Naive thymus-derived CD8-positive, alpha-beta T cell (primary cell): ENCODE measurements around the gene EEF1G. TPM values are rescaled to one million over a fixed set of nuclear protein-coding genes. Genes with fewer than 3 reads are reported as not detected.

ENCODE experiments used
- ATAC-seq, 2 donors: fragments of 150-1000 bp; cut with Tn5 transposase in 1 of 2; sonication (Bioruptor Pico), chemical (Tn5 transposase) in 1 of 2; 1 replicate in 1 of 2; 2 replicates in 1 of 2; pipeline ENCODE4 v1.10.0; 2021; ENCODE audit warnings: mild to moderate bottlenecking in 2 of 2, moderate library complexity in 2 of 2
- POLR2A ChIA-PET: fragments of 350-600 bp; sonication (Branson Sonifier 250); formaldehyde crosslinking; loops from one replicate; lab custom pipeline; 2021; ENCODE audit warnings: antibody characterized with exemption; lab: Charles Lee
- DNase-seq, 10 donors: peaks; one replicate each; pipeline versions ENCODE4 v3.0.0 to v3.0.0-alpha.2; 2020 to 2022
- H3K27ac Mint-ChIP-seq, 10 donors: one replicate each; pipeline ENCODE4 v1.8.0; 2020 to 2022; ENCODE audit warnings: mild to moderate bottlenecking in 10 of 10, mixed read lengths in 10 of 10, moderate library complexity in 4 of 10, inconsistent platforms in 1 of 10
- H3K27me3 Mint-ChIP-seq, 5 donors: one replicate each; pipeline ENCODE4 v1.8.0; 2021 to 2022; ENCODE audit warnings: mixed read lengths in 5 of 5
- H3K36me3 Mint-ChIP-seq, 3 donors: one replicate each; pipeline ENCODE4 v1.8.0; 2020 to 2022; ENCODE audit warnings: mixed read lengths in 3 of 3, mild to moderate bottlenecking in 2 of 3, inconsistent platforms in 1 of 3
- H3K4me1 Mint-ChIP-seq, 4 donors: one replicate each; pipeline ENCODE4 v1.8.0; 2021 to 2022; ENCODE audit warnings: mixed read lengths in 4 of 4
- H3K4me3 Mint-ChIP-seq, 10 donors: one replicate each; pipeline ENCODE4 v1.8.0; 2020 to 2022; ENCODE audit warnings: mild to moderate bottlenecking in 10 of 10, mixed read lengths in 10 of 10, moderate library complexity in 6 of 10, inconsistent platforms in 1 of 10
- H3K9me3 Mint-ChIP-seq, 9 donors: one replicate each; pipeline ENCODE4 v1.8.0; 2020 to 2022; ENCODE audit warnings: mixed read lengths in 9 of 9, mild to moderate bottlenecking in 3 of 9, inconsistent platforms in 1 of 9, moderate library complexity in 1 of 9
- microRNA-seq: library from miRNA; unstranded; fragments of <30 nt; microRNA quantifications from one replicate; pipeline ENCODE4 v1.2.0, GENCODE V29; 2022; ENCODE audit warnings: borderline microRNAs expressed
- polyA plus RNA-seq, 3 donors: library from polyadenylated mRNA; unstranded; fragments of 300-500 nt; fragmentation: Illumina TruSeq; gene quantifications; one replicate each; pipeline ENCODE4 v1.2.3, GENCODE V29; 2021
- total RNA-seq, 8 experiments: library from RNA in 2 of 8; stranded (reverse) in 2 of 8; gene quantifications; one replicate each; pipeline ENCODE4 v1.2.3 and lab custom pipeline; 2021 to 2026

The EEF1G gene
- total and polyA plus RNA-seq, 5 experiments from 2014 or later = 1,637 to 2,152 (median 2,038) TPM

- Mint-ChIP-seq H3K36me3 (peaks cover 0 to 61% (median 23%) of the 10 kb centered on the region in 3 donors), H3K27ac (peak overlapping the region in 3 of 10 donors; percentile 53 to 62 (median 60)), H3K4me3 (no peak overlapping the region), H3K4me1 (peaks cover 15 to 26% (median 21%) of the 10 kb centered on the region in 4 donors), H3K27me3 (no peaks in the 10 kb centered on the region), H3K9me3 (no peaks in the 10 kb centered on the region)
- POLR2A ChIA-PET = interaction anchor here (0.6 kb wide), 1 partner anchor 43 kb away, joined by 4 read pairs; no protein-coding TSS in a partner anchor
- DNase-seq = no peak
- ATAC-seq = no peak
Observed at GRCh38 chr11:62534779-62535545, 38.7 kb downstream of the EEF1G start.

- H3K36me3 Mint-ChIP-seq = peaks cover 0 to 80% (median 23%) of the 10 kb centered on the region in 3 donors
- H3K27ac Mint-ChIP-seq = peak overlapping the region in 1 of 10 donors; percentile 8
- POLR2A ChIA-PET = no interaction called here
- no peaks in the 10 kb centered on the region for H3K27me3 Mint-ChIP-seq
- H3K4me1 Mint-ChIP-seq = peaks cover 3 to 9% (median 6%) of the 10 kb centered on the region in 4 donors
- ATAC-seq (no peak), DNase-seq (no peak)
- H3K9me3 Mint-ChIP-seq = no peaks in the 10 kb centered on the region
- H3K4me3 Mint-ChIP-seq = no peak overlapping the region
Observed at GRCh38 chr11:62532096-62532495, 41.6 kb downstream of the EEF1G start.

- Mint-ChIP-seq H3K9me3 (no peaks in the 10 kb centered on the region), H3K27me3 (no peaks in the 10 kb centered on the region), H3K4me3 (no peak overlapping the region), H3K27ac (peak overlapping the region in 3 of 10 donors; percentile 21 to 79 (median 37)), H3K4me1 (peaks cover 0 to 7% (median 4%) of the 10 kb centered on the region in 4 donors), H3K36me3 (peaks cover 0 to 63% (median 9%) of the 10 kb centered on the region in 3 donors)
- no peak for ATAC-seq
- POLR2A ChIA-PET = no interaction called here
- no peak for DNase-seq
Observed at GRCh38 chr11:62516736-62517371, 56.8 kb downstream of the EEF1G start.

- Mint-ChIP-seq H3K27ac (peak overlapping the region in 1 of 10 donors; percentile 28), H3K4me1 (peaks cover 0 to 7% (median 4%) of the 10 kb centered on the region in 4 donors), H3K27me3 (no peaks in the 10 kb centered on the region), H3K4me3 (peak overlapping the region in 1 of 10 donors; percentile 45), H3K36me3 (peaks cover 0 to 38% (median 2%) of the 10 kb centered on the region in 3 donors), H3K9me3 (no peaks in the 10 kb centered on the region)
- DNase-seq (no peak), ATAC-seq (peak in 1 of 2 donors; percentile 15)
- POLR2A ChIA-PET = no interaction called here
Observed at GRCh38 chr11:62514151-62514550, 59.5 kb downstream of the EEF1G start.

- H3K27ac Mint-ChIP-seq = no peak overlapping the region
- no peak for DNase-seq
- H3K4me3 Mint-ChIP-seq = no peak overlapping the region
- H3K27me3 Mint-ChIP-seq = peaks cover 0 to under 1% (median 0%) of the 10 kb centered on the region in 5 donors
- H3K36me3 Mint-ChIP-seq = peaks cover 0 to 34% (median 2%) of the 10 kb centered on the region in 3 donors
- POLR2A ChIA-PET = no interaction called here
- H3K9me3 Mint-ChIP-seq = no peaks in the 10 kb centered on the region
- ATAC-seq = peak in 1 of 2 donors; percentile 18
- H3K4me1 Mint-ChIP-seq = peaks cover 0 to 12% (median 4%) of the 10 kb centered on the region in 4 donors
Observed at GRCh38 chr11:62513626-62514025, 60.1 kb downstream of the EEF1G start.

- DNase-seq (no peak), ATAC-seq (peak in 1 of 2 donors; percentile 6)
- H3K27ac Mint-ChIP-seq = no peak overlapping the region
- no peaks in the 10 kb centered on the region for H3K9me3 Mint-ChIP-seq
- H3K27me3 Mint-ChIP-seq = peaks cover 0 to 5% (median 0%) of the 10 kb centered on the region in 5 donors
- POLR2A ChIA-PET = no interaction called here
- peaks cover 0 to 13% (median 1%) of the 10 kb centered on the region in 4 donors for H3K4me1 Mint-ChIP-seq
- peaks cover 0 to 28% (median 0%) of the 10 kb centered on the region in 3 donors for H3K36me3 Mint-ChIP-seq
- H3K4me3 Mint-ChIP-seq = no peak overlapping the region
Observed at GRCh38 chr11:62512961-62513360, 60.7 kb downstream of the EEF1G start.

Small RNAs within 50 kb of the gene (microRNA-seq; reads per million reads assigned to microRNA genes)
- gene MIR6747 = not detected

Other genes with a start within 250 kb of the EEF1G start
- 1 to 10 TPM; 2.8 to 7.5 TPM for gene ASRGL1, start 236.4 kb downstream of the EEF1G start, total RNA-seq
- gene ASRGL1, start 236.4 kb downstream of the EEF1G start, polyA plus RNA-seq = 10 to 100 TPM in 1 of 3 donors, 1 to 10 TPM in 2; 5.1 to 13.3 (median 6.0) TPM
- gene SCGB1A1, start 154.9 kb downstream of the EEF1G start, total RNA-seq = not detected
- gene SCGB1A1, start 154.9 kb downstream of the EEF1G start, polyA plus RNA-seq = not detected
- gene AHNAK, start 27.1 kb downstream of the EEF1G start, total RNA-seq = 100 to 1,000 TPM; 227 to 231 TPM
- 10 to 100 TPM in 1 of 3 donors, 1 to 10 TPM in 2; 7.7 to 19.8 (median 9.4) TPM for gene AHNAK, start 27.1 kb downstream of the EEF1G start, polyA plus RNA-seq
- gene TUT1, start 17.6 kb upstream of the EEF1G start, total RNA-seq = 10 to 100 TPM; 46.4 to 50.9 TPM
- 10 to 100 TPM; 12.8 to 24.4 (median 16.9) TPM for gene TUT1, start 17.6 kb upstream of the EEF1G start, polyA plus RNA-seq
- gene MTA2, start 28.0 kb upstream of the EEF1G start, total RNA-seq = 100 to 1,000 TPM; 170 to 178 TPM
- 10 to 100 TPM; 15.8 to 32.6 (median 21.5) TPM for gene MTA2, start 28.0 kb upstream of the EEF1G start, polyA plus RNA-seq
- 100 to 1,000 TPM; 251 to 255 TPM for gene EML3, start 38.9 kb upstream of the EEF1G start, total RNA-seq
- 10 to 100 TPM; 14.8 to 23.7 (median 15.7) TPM for gene EML3, start 38.9 kb upstream of the EEF1G start, polyA plus RNA-seq
- 1 to 10 TPM; 5.4 to 6.1 TPM for gene ROM1, start 39.4 kb upstream of the EEF1G start, total RNA-seq
- 1 to 10 TPM in 2 of 3 donors, under 1 TPM in 1; 0.82 to 1.9 (median 1.8) TPM for gene ROM1, start 39.4 kb upstream of the EEF1G start, polyA plus RNA-seq
- 10 to 100 TPM; 79.8 to 83.8 TPM for gene B3GAT3, start 48.1 kb upstream of the EEF1G start, total RNA-seq
- 10 to 100 TPM; 35.6 to 51.3 (median 40.3) TPM for gene B3GAT3, start 48.1 kb upstream of the EEF1G start, polyA plus RNA-seq
- 100 to 1,000 TPM; 326 to 327 TPM for gene GANAB, start 72.7 kb upstream of the EEF1G start, total RNA-seq
- gene GANAB, start 72.7 kb upstream of the EEF1G start, polyA plus RNA-seq = 100 to 1,000 TPM; 171 to 197 (median 174) TPM
- 10 to 100 TPM; 25.8 to 27.4 TPM for gene INTS5, start 79.4 kb upstream of the EEF1G start, total RNA-seq
- gene INTS5, start 79.4 kb upstream of the EEF1G start, polyA plus RNA-seq = 10 to 100 TPM; 27.7 to 58.3 (median 45.6) TPM
- 10 to 100 TPM; 51.8 to 58.0 TPM for gene C11orf98, start 91.3 kb upstream of the EEF1G start, total RNA-seq
- 100 to 1,000 TPM in 2 of 3 donors, 10 to 100 TPM in 1; 99.9 to 149 (median 117) TPM for gene C11orf98, start 91.3 kb upstream of the EEF1G start, polyA plus RNA-seq
- 10 to 100 TPM; 43.6 to 45.0 TPM for gene CSKMT, start 91.4 kb upstream of the EEF1G start, total RNA-seq
- gene CSKMT, start 91.4 kb upstream of the EEF1G start, polyA plus RNA-seq = 1 to 10 TPM; 1.8 to 3.7 (median 3.4) TPM
- gene UQCC3, start 97.8 kb upstream of the EEF1G start, total RNA-seq = 1 to 10 TPM; 5.4 to 6.6 TPM
- 1 to 10 TPM; 9.1 to 9.7 (median 9.6) TPM for gene UQCC3, start 97.8 kb upstream of the EEF1G start, polyA plus RNA-seq
- 10 to 100 TPM; 29.5 to 30.9 TPM for gene LBHD1, start 98.4 kb upstream of the EEF1G start, total RNA-seq
- 1 to 10 TPM; 2.4 to 8.3 (median 4.4) TPM for gene LBHD1, start 98.4 kb upstream of the EEF1G start, polyA plus RNA-seq
- gene UBXN1, start 105.2 kb upstream of the EEF1G start, total RNA-seq = 100 to 1,000 TPM; 214 to 218 TPM
- gene UBXN1, start 105.2 kb upstream of the EEF1G start, polyA plus RNA-seq = 100 to 1,000 TPM; 188 to 219 (median 218) TPM
- under 1 TPM in 1 of 2 experiments, not detected in 1; 0.36 TPM for gene LRRN4CL, start 115.6 kb upstream of the EEF1G start, total RNA-seq
- not detected for gene LRRN4CL, start 115.6 kb upstream of the EEF1G start, polyA plus RNA-seq
- 10 to 100 TPM; 37.0 to 50.7 TPM for gene BSCL2, start 133.5 kb upstream of the EEF1G start, total RNA-seq
- gene BSCL2, start 133.5 kb upstream of the EEF1G start, polyA plus RNA-seq = 10 to 100 TPM; 58.2 to 65.0 (median 58.8) TPM
- not detected for gene GNG3, start 133.8 kb upstream of the EEF1G start, total RNA-seq
- under 1 TPM in 1 of 3 donors, not detected in 2; 0.27 TPM for gene GNG3, start 133.8 kb upstream of the EEF1G start, polyA plus RNA-seq
- gene HNRNPUL2, start 153.6 kb upstream of the EEF1G start, total RNA-seq = 10 to 100 TPM; 81.6 to 84.0 TPM
- gene HNRNPUL2, start 153.6 kb upstream of the EEF1G start, polyA plus RNA-seq = 1 to 10 TPM in 2 of 3 donors, under 1 TPM in 1; 0.99 to 3.0 (median 1.0) TPM
- 10 to 100 TPM; 46.1 to 47.6 TPM for gene TTC9C, start 154.6 kb upstream of the EEF1G start, total RNA-seq
- 10 to 100 TPM in 2 of 3 donors, 1 to 10 TPM in 1; 8.5 to 18.8 (median 15.4) TPM for gene TTC9C, start 154.6 kb upstream of the EEF1G start, polyA plus RNA-seq
- gene ZBTB3, start 180.3 kb upstream of the EEF1G start, total RNA-seq = 10 to 100 TPM; 27.3 to 27.6 TPM
- gene ZBTB3, start 180.3 kb upstream of the EEF1G start, polyA plus RNA-seq = 1 to 10 TPM; 2.1 to 6.7 (median 3.6) TPM
- 10 to 100 TPM; 87.8 to 94.0 TPM for gene POLR2G, start 187.7 kb upstream of the EEF1G start, total RNA-seq
- gene POLR2G, start 187.7 kb upstream of the EEF1G start, polyA plus RNA-seq = 100 to 1,000 TPM; 255 to 266 (median 259) TPM
- 10 to 100 TPM; 28.6 to 34.9 TPM for gene TAF6L, start 197.5 kb upstream of the EEF1G start, total RNA-seq
- 10 to 100 TPM in 1 of 3 donors, 1 to 10 TPM in 2; 8.7 to 10.8 (median 8.9) TPM for gene TAF6L, start 197.5 kb upstream of the EEF1G start, polyA plus RNA-seq
- 10 to 100 TPM; 66.2 to 71.5 TPM for gene TMEM179B, start 213.5 kb upstream of the EEF1G start, total RNA-seq
- 100 to 1,000 TPM; 109 to 126 (median 122) TPM for gene TMEM179B, start 213.5 kb upstream of the EEF1G start, polyA plus RNA-seq
- 10 to 100 TPM; 15.0 to 16.5 TPM for gene TMEM223, start 218.1 kb upstream of the EEF1G start, total RNA-seq
- gene TMEM223, start 218.1 kb upstream of the EEF1G start, polyA plus RNA-seq = 10 to 100 TPM; 39.1 to 57.8 (median 45.5) TPM
- 100 to 1,000 TPM; 185 to 191 TPM for gene NXF1, start 231.5 kb upstream of the EEF1G start, total RNA-seq
- 10 to 100 TPM; 38.4 to 82.9 (median 62.8) TPM for gene NXF1, start 231.5 kb upstream of the EEF1G start, polyA plus RNA-seq